ENCODE measurements around the gene IPPK. TPM values are rescaled to one million over a fixed set of nuclear protein-coding genes. Genes with fewer than 3 reads are reported as not detected.

The IPPK gene
- total and polyA plus RNA-seq, 2 of the 4 experiments (the other 2 are of a cell fraction): 25.1 to 26.8 TPM

GRCh38 chr9:92652461-92652860, 17.5 kb downstream of the IPPK start:
- no CpG with 5 or more reads among the region's 1 CpG for WGBS, 2 experiments (ENCODE audit: extremely low coverage in 2 of 2, insufficient read length in 1 of 2)

More at GRCh38 chr9:92652461-92652860, 17.5 kb downstream of the IPPK start:
- POLR2A ChIA-PET (ENCODE audit: unreplicated experiment): interaction anchor here (0.6 kb wide), 1 partner anchor 23 kb away, joined by 5 read pairs; no protein-coding TSS in a partner anchor
- H3K23ac ChIP-seq (ENCODE audit: low read depth, low read length): no peak overlapping the region
- no TSS peak for BruUV-seq (replicated peaks)
- ATAC-seq (ENCODE audit: low read depth) (no peak), DNase-seq (no peak)
- H3K56ac ChIP-seq (ENCODE audit: extremely low read depth, insufficient read depth, low read length): no peak overlapping the region
- no peak overlapping the region for H2AFZ ChIP-seq (replicated peaks; ENCODE audit: low read length, poor library complexity)
- in situ Hi-C loops (cut with MboI; ENCODE audit: low sequenced_read_pairs): no loop called here
- no peak for TF ChIP-seq POLR2A (IDR thresholded peaks at IDR 0.05; ENCODE audit: low read depth, low read length)
- peak; percentile 40; the same call in 1 of the 2 replicates for TF ChIP-seq CEBPB (IDR thresholded peaks at IDR 0.05; ENCODE audit: low read depth, low read length)
- no peak overlapping the region for H3K27ac ChIP-seq (ENCODE audit: insufficient read depth, low read length)
- H2BK15ac ChIP-seq (ENCODE audit: low read depth, low read length): no peak overlapping the region
- peaks cover 14% of the 10 kb centered on the region; the same call in 1 of the 2 replicates for H3K9me1 ChIP-seq (ENCODE audit: insufficient read depth, low read length)
- no peak overlapping the region for H3K4me3 ChIP-seq (ENCODE audit: insufficient read depth, low read depth, low read length)
- no peak overlapping the region for H4K91ac ChIP-seq (ENCODE audit: insufficient read depth, low read depth, low read length)
- CTCF ChIA-PET: no interaction called here
- intact Hi-C loops (cut with micrococcal nuclease): no loop called here
- no peak overlapping the region for H3K4me2 ChIP-seq (ENCODE audit: low read depth, low read length)
- H2BK20ac ChIP-seq (ENCODE audit: low read depth, low read length): no peak overlapping the region
- H3K4me1 ChIP-seq (ENCODE audit: control insufficient read depth, insufficient read depth, low read length): peaks cover 2% of the 10 kb centered on the region; the same call in 1 of the 2 replicates
- peaks cover 58% of the 10 kb centered on the region for H3K36me3 ChIP-seq (ENCODE audit: control insufficient read depth, insufficient read depth, low read length)
- no peak overlapping the region for H2BK120ac ChIP-seq (ENCODE audit: low read depth, low read length)
- H2BK5ac ChIP-seq (ENCODE audit: low read depth, low read length, poor library complexity, severe bottlenecking): no peak overlapping the region
- H4K20me1 ChIP-seq (ENCODE audit: insufficient read depth, low read length): peaks cover 8% of the 10 kb centered on the region
- H4K5ac ChIP-seq (ENCODE audit: low read depth, low read length): no peak overlapping the region
- H3K4ac ChIP-seq (ENCODE audit: low read depth, low read length): no peak overlapping the region
- dilution Hi-C loops (cut with HindIII; ENCODE audit: low sequenced_read_pairs, unreplicated experiment): no loop called here
- H3K79me1 ChIP-seq (ENCODE audit: low read depth in 1 of 2, low read length in 2 of 2): peaks cover 10 to 51% of the 10 kb centered on the region in 2 experiments; a peak in 3 of 4 replicates
- no peak overlapping the region for H3K9ac ChIP-seq (ENCODE audit: low read depth, low read length)
- H3K27me3 ChIP-seq (ENCODE audit: control insufficient read depth, insufficient read depth, low read length): no peaks in the 10 kb centered on the region
- H3K18ac ChIP-seq (ENCODE audit: low read depth, low read length): no peak overlapping the region
- H4K8ac ChIP-seq (ENCODE audit: low read depth in 2 of 2, low read length in 2 of 2): no peak overlapping the region
- no peak overlapping the region for H3K14ac ChIP-seq (replicated peaks; ENCODE audit: low read depth, low read length)
- H2AK9ac ChIP-seq (replicated peaks; ENCODE audit: low read depth, low read length, poor library complexity): no peak overlapping the region
- H3K9me3 ChIP-seq (ENCODE audit: control insufficient read depth, insufficient read depth, low read length): no peaks in the 10 kb centered on the region
- no peak overlapping the region for H2AK5ac ChIP-seq (ENCODE audit: low read depth, low read length)
